Erythroblast (primary cell): ENCODE results near the gene EPN2.

ENCODE experiments used
- GATA1 ChIP-seq: IDR thresholded peaks from 2 replicates; pipeline ENCODE4 v1.6.1; 2011; ENCODE audit warnings: low read depth, mild to moderate bottlenecking, control low read depth, low read length, moderate library complexity
- POLR2A ChIP-seq: IDR thresholded peaks from 2 replicates; pipeline ENCODE4 v1.6.1; 2011; ENCODE audit warnings: mild to moderate bottlenecking, low read length

DNA sequence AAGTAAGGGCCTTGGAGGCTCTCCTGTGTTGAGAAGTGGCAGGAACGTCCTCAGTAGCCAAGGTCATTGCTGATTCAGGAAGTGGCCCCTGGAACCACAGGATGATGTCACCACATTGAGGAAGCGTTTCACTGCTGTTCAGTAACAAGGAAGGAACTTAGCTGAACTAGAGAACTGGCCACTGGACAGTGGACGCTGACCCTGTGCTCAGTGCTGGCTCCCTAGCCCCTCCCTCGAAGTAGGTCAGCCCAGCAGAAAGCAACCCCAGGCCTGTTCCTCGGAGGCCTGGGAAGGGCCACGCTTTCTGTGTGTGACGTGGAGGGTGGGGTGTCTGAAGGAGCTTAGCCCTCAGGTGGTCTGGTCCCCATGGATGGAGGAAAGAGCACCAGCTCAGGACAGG is 67.0 kb downstream of the EPN2 start:
- TF ChIP-seq POLR2A = no peak
- TF ChIP-seq GATA1 = no peak
